HG03378 (cell line): ENCODE measurements around the gene OR10C1.
"Not testable (repeated sequence)": the region's sequence is repeated elsewhere in the genome, so short reads cannot be mapped to it uniquely, and the experiment has no call there.

Source experiments
- ATAC-seq: cut with Tn5 transposase; IDR thresholded peaks from one replicate; pipeline ENCODE4 v1.9.1; 2021; ENCODE audit warnings: mild to moderate bottlenecking, moderate library complexity; ENCODE audit not compliant: unreplicated experiment

Gene OR10C1, protein sequence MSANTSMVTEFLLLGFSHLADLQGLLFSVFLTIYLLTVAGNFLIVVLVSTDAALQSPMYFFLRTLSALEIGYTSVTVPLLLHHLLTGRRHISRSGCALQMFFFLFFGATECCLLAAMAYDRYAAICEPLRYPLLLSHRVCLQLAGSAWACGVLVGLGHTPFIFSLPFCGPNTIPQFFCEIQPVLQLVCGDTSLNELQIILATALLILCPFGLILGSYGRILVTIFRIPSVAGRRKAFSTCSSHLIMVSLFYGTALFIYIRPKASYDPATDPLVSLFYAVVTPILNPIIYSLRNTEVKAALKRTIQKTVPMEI

DNA sequence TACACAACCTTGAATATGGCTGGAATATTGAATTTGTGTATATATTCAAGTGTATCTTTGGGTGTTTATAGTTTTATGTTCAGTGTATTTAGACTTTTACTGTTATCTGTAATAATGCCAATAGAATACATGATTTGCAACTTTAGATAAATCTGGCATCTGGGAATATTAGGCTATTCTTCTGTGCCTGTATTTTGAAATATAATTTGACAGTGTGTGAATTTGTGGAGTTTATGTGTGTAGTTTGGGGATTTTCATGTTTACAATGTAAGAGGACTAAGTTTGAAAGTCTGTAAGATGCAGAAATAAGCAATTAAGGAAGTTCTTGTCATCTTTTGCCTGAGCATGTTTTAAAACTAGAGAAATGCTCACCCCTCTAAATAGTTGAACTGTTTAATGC is at the start of gene OR10C1:
TSS of gene OR10C1 (plus strand) at position 301 of the 400 bp plus-strand sequence. CDS start 710 bp downstream, outside the sequence.
- no peak for ATAC-seq

GRCh38 chr6:29395331-29395730 is 43.8 kb upstream of the OR10C1 start, which contains the start of gene OR12D2:
Gene OR12D2, plus strand, starts transcription at chr6:29395631. Its CDS starts 1,069 bp downstream, at chr6:29396700.
- no peak for ATAC-seq

GRCh38 chr6:29399525-29399924 is 39.6 kb upstream of the OR10C1 start:
- ATAC-seq, result no peak

DNA sequence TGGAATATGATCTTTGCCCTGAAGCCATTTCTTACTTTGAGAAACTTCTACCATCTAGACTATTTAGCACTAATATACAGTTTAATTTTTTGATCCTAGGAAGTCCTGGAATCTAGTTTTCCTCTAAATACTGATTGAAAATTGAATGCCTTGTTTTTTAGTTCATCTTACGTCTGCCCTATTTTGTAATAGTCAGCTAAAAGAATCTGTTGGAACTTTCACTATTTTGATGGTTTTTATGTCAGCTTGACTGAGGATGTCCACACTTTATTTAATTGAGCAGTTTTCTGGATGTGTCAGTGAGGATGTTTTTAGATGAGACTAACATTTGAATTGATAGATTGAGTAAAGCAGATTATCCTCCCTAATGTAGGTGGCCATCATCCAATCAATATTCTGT is 35.3 kb upstream of the OR10C1 start:
- no peak for ATAC-seq

- ATAC-seq, result no peak
These were observed 24.5 kb upstream of the OR10C1 start, which contains the start of gene OR12D1 for GRCh38 chr6:29414588-29414987. Gene OR12D1, plus strand, starts transcription at chr6:29414928.

- ATAC-seq, result no peak
These were observed 19.6 kb upstream of the OR10C1 start for GRCh38 chr6:29419516-29419915.

DNA sequence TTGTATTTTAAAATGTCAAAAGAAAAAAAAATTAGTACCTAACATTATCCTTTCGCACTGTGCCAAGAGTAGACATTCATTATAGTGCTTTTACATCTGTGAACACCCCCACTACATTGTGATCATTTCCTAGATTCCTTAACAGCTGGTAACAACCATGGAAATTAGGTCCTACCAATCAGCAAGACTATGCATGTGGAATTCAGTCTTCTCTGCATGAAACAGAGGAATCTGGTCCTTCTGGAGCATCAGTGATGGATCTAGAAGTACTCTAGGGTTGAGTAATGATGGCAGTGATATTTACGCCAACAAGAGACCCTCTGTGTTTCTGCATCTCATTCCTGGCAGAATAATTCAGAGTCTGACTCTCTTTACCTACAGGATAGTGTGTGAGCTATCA is 14.9 kb upstream of the OR10C1 start:
- ATAC-seq, result no peak

DNA sequence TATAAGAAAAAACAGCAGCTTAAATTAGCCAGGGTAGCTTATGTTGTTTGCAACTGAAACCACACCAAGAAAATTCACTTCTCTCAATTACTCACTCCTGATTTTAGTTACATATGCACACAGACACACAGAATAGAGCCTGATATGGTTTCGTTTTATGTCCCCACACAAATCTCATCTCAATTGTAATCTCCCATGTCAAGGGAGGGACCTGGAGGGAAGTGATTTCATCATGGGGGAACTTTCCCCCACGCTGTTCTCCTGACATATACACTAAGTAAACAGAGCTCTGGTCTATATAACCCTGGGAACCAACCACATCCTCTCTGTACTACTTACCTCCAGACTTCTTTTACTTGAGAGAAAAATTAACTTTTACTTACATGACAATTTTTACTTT is 14.5 kb upstream of the OR10C1 start:
- ATAC-seq, result no peak

DNA sequence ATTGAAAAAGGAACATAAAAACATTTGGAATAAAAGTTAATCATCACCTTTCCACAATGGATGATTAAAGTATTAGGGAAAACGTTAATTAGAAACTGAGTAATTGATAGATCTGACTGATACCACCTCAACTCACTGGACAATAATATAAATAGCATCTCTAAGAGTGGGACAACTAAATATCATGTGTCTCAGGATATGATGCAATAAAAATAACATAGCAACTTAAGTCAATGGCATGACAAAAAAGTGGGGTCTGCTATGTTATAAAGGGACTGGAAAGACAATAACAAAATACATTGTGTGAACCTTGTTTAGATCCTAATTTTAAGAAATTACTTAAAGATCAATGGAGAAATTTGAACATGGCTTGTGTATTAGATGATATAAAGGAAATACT is 14.0 kb upstream of the OR10C1 start:
- no peak for ATAC-seq

- ATAC-seq, result no peak
These were observed 12.5 kb upstream of the OR10C1 start for GRCh38 chr6:29426654-29427053.

DNA sequence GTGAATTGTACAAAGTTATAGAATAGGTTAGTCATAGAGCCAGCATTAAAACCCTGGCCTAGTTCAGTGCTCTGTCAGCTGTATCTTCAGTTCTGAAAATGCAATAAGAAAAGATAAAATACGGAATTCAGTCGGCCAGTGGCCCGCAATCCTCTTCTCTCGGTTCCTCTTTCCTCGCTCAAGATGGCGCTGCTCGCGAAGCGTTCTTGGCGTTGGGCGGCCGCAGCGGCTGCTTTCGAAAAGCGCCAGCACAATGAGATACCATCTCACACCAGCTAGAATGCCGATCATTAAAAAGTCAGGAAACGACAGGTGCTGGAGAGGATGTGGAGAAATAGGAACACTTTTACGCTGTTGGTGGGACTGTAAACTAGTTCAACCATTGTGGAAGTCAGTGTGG is 2.4 kb upstream of the OR10C1 start:
- ATAC-seq, result not testable (repeated sequence)

- no peak for ATAC-seq
These were observed 3.6 kb downstream of the OR10C1 start for GRCh38 chr6:29442719-29443118.

DNA sequence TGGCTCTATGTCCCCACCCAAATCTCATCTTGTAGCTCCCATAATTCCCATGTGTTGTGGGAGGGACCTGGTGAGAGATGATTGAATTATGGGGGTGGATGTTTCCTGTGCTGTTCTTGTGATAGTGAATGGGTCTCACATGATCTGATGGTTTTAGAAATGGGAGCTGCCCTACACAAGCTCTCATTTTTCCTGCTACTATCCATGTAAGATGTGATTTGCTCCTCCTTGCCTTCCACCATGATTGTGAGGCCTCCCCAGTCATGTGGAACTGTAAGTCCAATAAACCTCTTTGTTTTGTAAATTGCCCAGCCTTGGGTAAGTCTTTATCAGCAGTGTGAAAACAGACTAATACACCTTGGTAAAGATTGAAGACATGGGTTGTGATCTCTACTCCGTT is 4.9 kb downstream of the OR10C1 start:
- ATAC-seq, result not testable (repeated sequence)

- no peak for ATAC-seq
These were observed 8.6 kb downstream of the OR10C1 start for GRCh38 chr6:29447670-29448069.

GRCh38 chr6:29451471-29452193 is 12.5 kb downstream of the OR10C1 start:
- no peak for ATAC-seq

GRCh38 chr6:29456971-29457370 is 17.9 kb downstream of the OR10C1 start, which contains the start of the genes OR11A1 and OR2H1:
Gene OR11A1, minus strand, starts transcription at chr6:29457071. Its CDS starts 29,430 bp downstream, at chr6:29427641.
Gene OR2H1, plus strand, starts transcription at chr6:29457155. Its CDS starts 4,615 bp downstream, at chr6:29461770.
- no peak for ATAC-seq

- ATAC-seq, result no peak
These were observed 22.1 kb downstream of the OR10C1 start for GRCh38 chr6:29461021-29461814.

DNA sequence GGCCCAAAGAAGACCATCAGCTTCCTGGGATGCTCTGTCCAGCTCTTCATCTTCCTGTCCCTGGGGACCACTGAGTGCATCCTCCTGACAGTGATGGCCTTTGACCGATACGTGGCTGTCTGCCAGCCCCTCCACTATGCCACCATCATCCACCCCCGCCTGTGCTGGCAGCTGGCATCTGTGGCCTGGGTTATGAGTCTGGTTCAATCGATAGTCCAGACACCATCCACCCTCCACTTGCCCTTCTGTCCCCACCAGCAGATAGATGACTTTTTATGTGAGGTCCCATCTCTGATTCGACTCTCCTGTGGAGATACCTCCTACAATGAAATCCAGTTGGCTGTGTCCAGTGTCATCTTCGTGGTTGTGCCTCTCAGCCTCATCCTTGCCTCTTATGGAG is 22.9 kb downstream of the OR10C1 start:
- no peak for ATAC-seq

DNA sequence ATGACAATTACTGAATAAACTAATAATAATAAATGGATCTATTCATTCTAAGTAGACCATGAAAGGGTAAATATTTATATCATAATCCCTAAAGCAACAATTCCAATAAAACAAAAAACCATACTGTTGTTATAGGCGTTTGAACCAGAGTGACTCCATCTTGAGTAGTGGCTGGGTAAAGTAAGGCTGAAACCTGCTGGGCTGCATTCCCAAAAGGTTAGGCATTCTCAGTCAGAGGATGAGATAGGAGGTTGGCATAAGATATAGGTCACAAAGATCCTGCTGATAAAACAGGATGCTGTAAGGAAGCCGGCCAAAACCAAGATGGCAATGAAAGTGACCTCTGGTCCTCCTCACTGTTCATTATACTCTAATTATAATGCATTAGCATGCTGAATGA is 26.2 kb downstream of the OR10C1 start:
- ATAC-seq, result no peak

- ATAC-seq, result no peak
These were observed 26.7 kb downstream of the OR10C1 start for GRCh38 chr6:29465801-29466200.

DNA sequence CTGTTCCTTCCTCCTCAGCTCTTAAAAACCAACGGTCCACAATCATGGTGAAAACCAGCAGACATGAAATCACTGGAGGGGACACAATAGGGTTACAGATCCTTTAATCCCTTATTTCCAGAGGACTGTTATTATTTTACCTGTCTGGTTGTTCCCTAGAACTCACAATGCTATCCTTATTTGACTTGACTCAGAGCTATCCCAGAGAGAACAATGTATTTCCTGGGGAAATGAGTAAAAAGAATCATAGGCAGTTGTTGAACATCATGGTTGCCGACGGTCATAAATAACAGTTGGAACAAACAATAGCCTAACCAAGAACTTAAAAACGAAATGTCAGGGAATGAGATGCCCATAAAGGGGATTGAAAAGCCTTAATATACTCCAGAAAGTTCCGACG is 27.1 kb downstream of the OR10C1 start:
- ATAC-seq, result no peak
